Activated T-cell treated with anti-CD3 and anti-CD28 coated beads, Interleukin-2, amount 50 U/mL, for 4 hours (primary cell): ENCODE data around the gene TMEM116. TPM values are rescaled to one million over a fixed set of nuclear protein-coding genes. Genes with fewer than 3 reads are reported as not detected.
A peak's percentile ranks its signal among the peaks of the same experiment; 100 is the strongest.
"Not testable (repeated sequence)": the region's sequence is repeated elsewhere in the genome, so short reads cannot be mapped to it uniquely, and the experiment has no call there.

Experiments
- ATAC-seq, 2 donors: fragments of 200-7000 bp; cut with Tn5 transposase; one replicate each; pipeline ENCODE4 v1.10.0; 2021
- DNase-seq: peaks from one replicate; pipeline ENCODE4 v3.0.0-alpha.2; 2020
- H3K27me3 Mint-ChIP-seq: one replicate; pipeline ENCODE4 v1.8.0; 2021; ENCODE audit warnings: low read depth, mixed read lengths
- H3K36me3 Mint-ChIP-seq: one replicate; pipeline ENCODE4 v1.8.0; 2022; ENCODE audit warnings: mixed read lengths; ENCODE audit not compliant: insufficient read depth
- H3K4me1 Mint-ChIP-seq: one replicate; pipeline ENCODE4 v1.8.0; 2021; ENCODE audit warnings: low read depth, mixed read lengths
- H3K4me3 Mint-ChIP-seq: one replicate; pipeline ENCODE4 v1.8.0; 2021; ENCODE audit warnings: mild to moderate bottlenecking, moderate library complexity, mixed read lengths
- H3K9me3 Mint-ChIP-seq: one replicate; pipeline ENCODE4 v1.8.0; 2021; ENCODE audit warnings: mixed read lengths
- total RNA-seq, 3 donors: library from RNA; stranded (reverse); gene quantifications; one replicate each; pipeline ENCODE4 v1.2.1, GENCODE V29; 2021

The TMEM116 gene
- total RNA-seq, 3 donors from 2014 or later: 3.6 to 5.8 (median 4.7) TPM

DNA sequence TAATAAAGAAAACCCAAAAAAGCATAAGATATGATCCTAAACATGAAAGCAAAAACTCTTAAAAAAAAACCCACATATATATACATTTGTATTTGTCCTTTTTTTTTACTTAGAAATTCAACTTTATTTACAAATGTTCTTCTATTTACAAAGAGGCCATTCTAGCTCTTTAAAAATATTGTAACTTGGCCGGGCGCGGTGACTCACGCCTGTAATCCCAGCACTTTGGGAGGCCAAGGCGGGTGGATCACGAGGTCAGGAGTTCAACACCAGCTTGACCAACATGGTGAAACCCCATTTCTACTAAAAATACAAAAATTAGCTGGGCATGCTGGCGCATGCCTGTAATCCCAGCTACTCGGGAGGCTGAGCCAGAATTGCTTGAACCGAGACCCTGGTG is 13.8 kb downstream of the TMEM116 start:
- not testable (repeated sequence) for ATAC-seq, H3K27me3 Mint-ChIP-seq, H3K36me3 Mint-ChIP-seq, H3K4me3 Mint-ChIP-seq, H3K9me3 Mint-ChIP-seq, DNase-seq
- peaks cover 82% of the 10 kb centered on the region for H3K4me1 Mint-ChIP-seq

DNA sequence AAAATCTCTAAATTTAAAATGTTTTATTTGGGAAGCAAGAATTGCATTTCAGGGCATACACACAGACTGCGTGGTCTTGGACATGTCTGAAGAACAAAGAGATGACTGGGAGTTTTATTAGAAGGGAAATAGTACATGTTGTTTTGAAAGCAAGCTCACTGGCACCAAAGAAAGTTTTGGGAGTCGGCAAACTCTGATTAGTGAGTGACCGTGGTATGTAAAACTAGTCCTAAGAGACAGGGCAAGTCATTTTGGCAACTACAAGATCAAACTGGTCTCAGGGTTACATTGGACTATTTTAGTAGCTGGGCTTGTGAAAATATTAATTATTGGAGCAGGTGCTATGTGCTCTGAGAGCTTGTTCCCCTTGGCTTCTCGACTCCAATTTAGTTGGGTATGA is 14.9 kb downstream of the TMEM116 start:
- H3K4me3 Mint-ChIP-seq: peak overlapping the region; percentile 16

DNA sequence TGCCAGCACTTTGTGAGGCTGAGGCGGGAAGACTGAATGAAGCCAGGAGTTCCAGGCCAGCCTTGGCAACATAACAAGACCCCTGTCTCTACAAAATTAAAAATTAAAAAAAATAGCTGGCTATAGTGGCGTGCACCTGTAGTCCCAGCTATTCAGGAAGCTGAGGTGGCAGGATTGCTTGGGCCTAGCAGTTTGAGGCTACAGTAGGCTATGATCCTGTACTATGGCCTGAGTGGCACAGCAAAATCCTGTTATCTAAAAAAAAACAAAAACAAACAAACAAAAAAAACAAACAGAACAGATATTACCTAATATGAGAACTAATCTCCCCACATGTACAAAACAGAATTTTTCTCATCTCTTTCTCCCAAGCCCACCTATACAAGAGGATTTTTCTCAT is 15.7 kb downstream of the TMEM116 start:
- no peaks in the 10 kb centered on the region for H3K27me3 Mint-ChIP-seq
- peaks cover 88% of the 10 kb centered on the region for H3K4me1 Mint-ChIP-seq
- ATAC-seq (no peak), DNase-seq (no peak)
- H3K36me3 Mint-ChIP-seq: no peaks in the 10 kb centered on the region
- H3K4me3 Mint-ChIP-seq: no peak overlapping the region
- no peaks in the 10 kb centered on the region for H3K9me3 Mint-ChIP-seq

More for the DNA sequence above, 14.9 kb downstream of the TMEM116 start:
- no peak for DNase-seq
- H3K36me3 Mint-ChIP-seq: no peaks in the 10 kb centered on the region
- H3K27me3 Mint-ChIP-seq: no peaks in the 10 kb centered on the region
- H3K9me3 Mint-ChIP-seq: no peaks in the 10 kb centered on the region
- ATAC-seq: no peak
- peaks cover 88% of the 10 kb centered on the region for H3K4me1 Mint-ChIP-seq

DNA sequence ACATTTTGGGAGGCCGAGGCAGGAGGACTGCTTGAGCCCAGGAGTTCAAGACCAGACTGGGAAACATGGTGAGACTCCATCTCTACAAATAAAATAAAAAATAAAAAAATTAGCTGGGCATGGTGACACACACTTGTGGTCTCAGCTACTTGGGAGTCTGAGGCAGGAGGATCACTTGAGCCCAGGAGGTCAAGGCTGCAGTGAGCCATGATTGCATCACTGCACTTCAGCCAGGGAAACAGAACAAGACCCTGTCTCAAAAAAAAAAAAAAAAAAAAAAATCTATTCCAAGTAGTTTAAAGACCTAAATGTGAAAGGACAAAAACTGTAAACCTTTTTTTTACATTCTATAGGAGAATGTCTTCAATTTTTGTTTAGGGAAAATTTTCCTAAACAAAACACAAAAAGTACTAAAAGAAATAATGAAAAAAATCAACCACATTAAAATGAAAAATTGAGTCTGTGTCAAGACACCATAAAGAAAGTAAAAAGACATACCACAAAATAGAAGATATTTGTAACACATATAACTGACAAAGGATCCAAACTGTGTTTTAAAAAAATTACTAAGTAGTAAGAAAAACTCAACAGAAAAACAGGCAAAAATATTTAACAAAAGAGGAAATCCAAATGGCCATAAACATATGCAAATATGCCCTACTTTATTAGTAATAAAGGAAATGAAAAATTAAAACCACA is 17.0 kb downstream of the TMEM116 start:
- no peak for ATAC-seq
- Mint-ChIP-seq H3K27me3 (no peaks in the 10 kb centered on the region), H3K4me3 (no peak overlapping the region), H3K36me3 (no peaks in the 10 kb centered on the region), H3K9me3 (no peaks in the 10 kb centered on the region), H3K4me1 (peaks cover 85% of the 10 kb centered on the region)
- no peak for DNase-seq

- not testable (repeated sequence) for H3K9me3 Mint-ChIP-seq, ATAC-seq, H3K27me3 Mint-ChIP-seq, DNase-seq, H3K36me3 Mint-ChIP-seq
- Mint-ChIP-seq H3K4me1 (peaks cover 77% of the 10 kb centered on the region), H3K4me3 (peak overlapping the region; percentile 83)
Measured at GRCh38 chr12:111994211-111995111, 18.5 kb downstream of the TMEM116 start.

GRCh38 chr12:111993292-111994150 is 19.4 kb downstream of the TMEM116 start:
- DNase-seq (no peak), ATAC-seq (peak; percentile 83 to 87)
- no peaks in the 10 kb centered on the region for H3K27me3 Mint-ChIP-seq
- peaks cover 77% of the 10 kb centered on the region for H3K4me1 Mint-ChIP-seq
- no peaks in the 10 kb centered on the region for H3K9me3 Mint-ChIP-seq
- H3K36me3 Mint-ChIP-seq: peaks cover 3% of the 10 kb centered on the region
- peak overlapping the region; percentile 83 for H3K4me3 Mint-ChIP-seq

DNA sequence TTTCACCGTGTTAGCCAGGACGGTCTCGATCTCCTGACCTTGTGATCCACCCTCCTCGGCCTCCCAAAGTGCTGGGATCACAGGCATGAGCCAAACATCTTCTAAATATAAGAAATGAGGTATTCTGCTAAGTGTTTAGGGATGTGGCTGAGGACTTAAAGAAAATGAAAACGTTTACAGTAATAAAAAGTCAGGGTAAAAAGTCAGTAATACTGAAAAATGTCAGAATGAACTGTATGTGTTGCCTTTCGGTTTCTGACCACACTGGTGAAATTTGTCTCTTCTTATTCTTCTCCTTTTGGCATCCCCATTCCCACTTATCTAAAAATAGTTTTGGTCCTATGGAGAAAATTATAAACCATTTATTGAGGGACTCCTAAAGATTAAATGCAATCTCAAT is 20.5 kb downstream of the TMEM116 start:
- no peak for DNase-seq
- ATAC-seq: peak in 1 of 2 donors; percentile 29
- H3K27me3 Mint-ChIP-seq: no peaks in the 10 kb centered on the region
- H3K4me1 Mint-ChIP-seq: peaks cover 74% of the 10 kb centered on the region
- peaks cover 8% of the 10 kb centered on the region for H3K36me3 Mint-ChIP-seq
- H3K4me3 Mint-ChIP-seq: peak overlapping the region; percentile 37
- no peaks in the 10 kb centered on the region for H3K9me3 Mint-ChIP-seq

DNA sequence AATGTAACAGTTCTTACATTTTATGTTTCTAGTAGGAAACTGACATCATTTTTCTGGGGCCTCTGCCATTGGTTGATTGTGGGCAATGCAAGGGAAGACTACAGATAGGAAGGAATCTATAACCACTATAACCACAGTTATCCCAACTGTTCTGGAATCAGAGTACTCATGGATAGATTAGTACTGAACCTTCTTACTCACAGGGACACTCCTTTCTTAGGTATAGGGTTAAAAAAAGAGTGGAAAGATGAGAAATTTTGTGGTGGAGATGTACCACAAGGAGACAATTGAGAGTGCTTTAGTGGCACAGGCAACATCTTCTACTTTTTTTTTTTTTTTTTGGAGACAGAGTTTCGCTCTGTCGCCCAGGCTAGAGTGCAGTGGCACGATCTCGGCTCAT is 21.0 kb downstream of the TMEM116 start:
- DNase-seq (no peak), ATAC-seq (peak in 1 of 2 donors; percentile 7)
- Mint-ChIP-seq H3K4me1 (peaks cover 69% of the 10 kb centered on the region), H3K4me3 (peak overlapping the region; percentile 37), H3K27me3 (no peaks in the 10 kb centered on the region), H3K9me3 (no peaks in the 10 kb centered on the region), H3K36me3 (peaks cover 9% of the 10 kb centered on the region)

- ATAC-seq (no peak), DNase-seq (no peak)
- Mint-ChIP-seq H3K36me3 (peaks cover 9% of the 10 kb centered on the region), H3K4me3 (peak overlapping the region; percentile 2), H3K4me1 (peaks cover 65% of the 10 kb centered on the region), H3K9me3 (no peaks in the 10 kb centered on the region), H3K27me3 (no peaks in the 10 kb centered on the region)
Measured at GRCh38 chr12:111991535-111991934, 21.4 kb downstream of the TMEM116 start.

- ATAC-seq: no peak
- DNase-seq: no peak
- Mint-ChIP-seq H3K4me1 (peaks cover 22% of the 10 kb centered on the region), H3K27me3 (no peaks in the 10 kb centered on the region), H3K36me3 (peaks cover 12% of the 10 kb centered on the region), H3K4me3 (no peak overlapping the region), H3K9me3 (no peaks in the 10 kb centered on the region)
Measured at GRCh38 chr12:111984820-111985219, 28.1 kb downstream of the TMEM116 start.

GRCh38 chr12:111981987-111982386 is 31.0 kb downstream of the TMEM116 start:
- no peaks in the 10 kb centered on the region for H3K27me3 Mint-ChIP-seq
- peaks cover 20% of the 10 kb centered on the region for H3K4me1 Mint-ChIP-seq

DNA sequence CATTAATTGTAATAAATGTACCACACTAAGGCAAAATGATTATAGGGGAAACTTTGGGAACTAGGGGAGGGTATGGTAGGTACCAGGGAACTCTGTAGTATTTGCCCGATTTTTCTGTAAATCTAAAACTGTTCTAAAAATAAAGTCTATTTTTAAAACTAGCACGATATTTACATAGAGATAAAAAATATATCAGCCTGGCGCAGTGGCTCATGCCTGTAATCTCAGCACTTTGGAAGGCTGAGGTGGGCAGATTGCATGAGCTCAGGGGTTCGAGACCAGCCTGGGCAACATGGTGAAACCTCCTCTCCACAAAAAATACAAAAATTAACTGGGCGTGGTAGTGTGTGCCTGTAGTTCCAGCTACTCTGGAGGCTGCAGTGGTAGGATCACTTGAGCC is 32.4 kb downstream of the TMEM116 start:
- H3K4me1 Mint-ChIP-seq: peaks cover 27% of the 10 kb centered on the region
- no peaks in the 10 kb centered on the region for H3K9me3 Mint-ChIP-seq
- H3K27me3 Mint-ChIP-seq: no peaks in the 10 kb centered on the region
- no peak overlapping the region for H3K4me3 Mint-ChIP-seq
- H3K36me3 Mint-ChIP-seq: peaks cover 8% of the 10 kb centered on the region
- DNase-seq: no peak
- no peak for ATAC-seq

More at GRCh38 chr12:111981987-111982386, 31.0 kb downstream of the TMEM116 start:
- DNase-seq (no peak), ATAC-seq (no peak)
- no peak overlapping the region for H3K4me3 Mint-ChIP-seq
- H3K9me3 Mint-ChIP-seq: no peaks in the 10 kb centered on the region
- peaks cover 5% of the 10 kb centered on the region for H3K36me3 Mint-ChIP-seq

DNA sequence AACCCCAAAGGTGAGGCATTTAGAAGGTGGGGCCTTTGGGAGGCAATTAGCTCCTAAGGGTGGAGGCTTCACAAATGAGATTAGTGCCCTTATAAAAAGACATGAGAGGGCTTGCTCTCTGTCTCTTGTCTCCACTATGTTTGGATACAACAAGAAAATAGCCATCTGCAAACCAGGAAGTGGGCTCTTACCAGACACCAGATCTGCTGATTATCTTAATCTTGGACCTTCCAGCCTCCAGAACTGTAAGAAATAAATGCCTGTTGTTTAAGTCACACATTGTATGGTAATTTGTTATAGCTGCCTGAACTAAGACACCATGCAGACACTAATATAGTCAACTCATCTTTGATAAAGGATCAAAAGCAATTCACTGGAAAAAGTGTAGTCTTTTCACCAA is 34.4 kb downstream of the TMEM116 start:
- no peak for ATAC-seq
- peaks cover 11% of the 10 kb centered on the region for H3K36me3 Mint-ChIP-seq
- DNase-seq: no peak
- no peak overlapping the region for H3K4me3 Mint-ChIP-seq
- no peaks in the 10 kb centered on the region for H3K9me3 Mint-ChIP-seq
- H3K4me1 Mint-ChIP-seq: peaks cover 26% of the 10 kb centered on the region
- H3K27me3 Mint-ChIP-seq: no peaks in the 10 kb centered on the region

DNA sequence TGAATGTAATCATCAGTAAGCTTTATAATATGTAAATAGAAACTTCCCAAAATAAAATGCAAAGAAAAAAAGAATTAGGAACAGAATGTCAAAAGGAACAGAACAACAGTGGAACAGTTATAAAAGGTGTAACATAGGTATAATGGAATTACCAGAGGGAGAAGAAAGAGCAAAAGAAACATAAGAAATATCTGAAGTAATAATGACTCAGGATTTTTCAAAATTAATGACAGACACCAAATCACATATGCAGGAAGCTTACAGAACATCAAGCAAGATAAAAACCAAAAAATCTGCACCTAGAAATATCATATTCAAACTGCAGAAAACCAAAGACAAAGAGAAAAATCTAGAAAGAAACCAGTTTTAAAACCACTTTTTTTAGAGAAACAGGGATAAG is 36.1 kb downstream of the TMEM116 start:
- H3K9me3 Mint-ChIP-seq: no peaks in the 10 kb centered on the region
- H3K27me3 Mint-ChIP-seq: no peaks in the 10 kb centered on the region
- ATAC-seq: no peak
- peaks cover 10% of the 10 kb centered on the region for H3K36me3 Mint-ChIP-seq
- H3K4me1 Mint-ChIP-seq: peaks cover 25% of the 10 kb centered on the region
- DNase-seq: no peak
- no peak overlapping the region for H3K4me3 Mint-ChIP-seq
